ENCODE measurements around the gene CRTAP.
"Not testable (repeated sequence)": the region's sequence is repeated elsewhere in the genome, so short reads cannot be mapped to it uniquely, and the experiment has no call there.

DNA sequence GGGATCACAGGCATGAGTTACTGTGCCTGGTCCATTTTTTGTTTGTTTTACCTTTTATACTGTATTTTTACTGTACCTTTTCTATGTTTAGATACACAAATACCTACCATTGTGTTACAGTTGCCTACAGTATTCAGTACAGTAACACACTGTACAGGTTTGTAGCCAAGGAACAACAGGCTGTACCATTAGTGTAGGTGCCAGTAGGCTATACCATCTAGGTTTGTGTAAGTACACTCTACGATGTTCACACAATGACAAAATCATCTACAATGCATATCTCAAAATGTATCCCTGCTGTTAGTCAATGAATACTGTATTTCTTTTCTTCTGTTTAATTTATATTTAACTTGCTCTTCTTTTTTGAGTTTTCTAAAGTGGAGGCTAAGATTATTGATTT lies 67.8 kb downstream of the CRTAP start:
- not testable (repeated sequence) for TF ChIP-seq FOXK1 (CRISPR knock-in tag; IDR thresholded peaks at IDR 0.05; ENCODE audit: borderline replicate concordance, low read depth); KDM1A (CRISPR knock-in tag; IDR thresholded peaks at IDR 0.05); NR2C2 (CRISPR knock-in tag; IDR thresholded peaks at IDR 0.05; ENCODE audit: borderline replicate concordance); MAFK (conservative IDR thresholded peaks at IDR 0.05 in 1 of 2, IDR thresholded peaks at IDR 0.05 in 1 of 2; ENCODE audit: low read length in 2 of 2); STAT5B (CRISPR knock-in tag; IDR thresholded peaks at IDR 0.05)

Measured in HepG2 (cell line).